Kasumi-1 (cell line): ENCODE data around the gene TP53AIP1.
"Not testable (repeated sequence)": the region's sequence is repeated elsewhere in the genome, so short reads cannot be mapped to it uniquely, and the experiment has no call there.

Source experiments
- DNase-seq, 2 experiments: peaks; one replicate each; lab custom pipeline; 2025; lab: John Stamatoyannopoulos, UW

TP53AIP1 gene

DNA sequence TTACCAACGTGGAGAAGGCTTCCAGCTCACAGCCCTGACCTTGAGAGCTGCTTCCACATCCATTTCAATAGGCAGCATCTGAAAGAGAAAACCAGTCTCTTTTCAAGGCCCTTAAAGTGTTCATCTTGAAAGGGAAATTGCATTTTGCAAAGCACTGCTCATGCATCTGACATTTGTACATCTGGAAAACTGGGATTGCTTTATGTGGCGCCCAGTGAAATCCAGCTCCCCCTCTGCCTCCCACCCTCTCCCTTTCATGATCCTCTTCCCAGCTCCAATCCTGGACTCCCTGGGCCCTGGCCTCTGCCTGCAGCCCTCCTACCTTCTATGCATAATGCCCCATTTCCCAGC lies 17.4 kb downstream of the TP53AIP1 start:
- DNase-seq = no peak

DNA sequence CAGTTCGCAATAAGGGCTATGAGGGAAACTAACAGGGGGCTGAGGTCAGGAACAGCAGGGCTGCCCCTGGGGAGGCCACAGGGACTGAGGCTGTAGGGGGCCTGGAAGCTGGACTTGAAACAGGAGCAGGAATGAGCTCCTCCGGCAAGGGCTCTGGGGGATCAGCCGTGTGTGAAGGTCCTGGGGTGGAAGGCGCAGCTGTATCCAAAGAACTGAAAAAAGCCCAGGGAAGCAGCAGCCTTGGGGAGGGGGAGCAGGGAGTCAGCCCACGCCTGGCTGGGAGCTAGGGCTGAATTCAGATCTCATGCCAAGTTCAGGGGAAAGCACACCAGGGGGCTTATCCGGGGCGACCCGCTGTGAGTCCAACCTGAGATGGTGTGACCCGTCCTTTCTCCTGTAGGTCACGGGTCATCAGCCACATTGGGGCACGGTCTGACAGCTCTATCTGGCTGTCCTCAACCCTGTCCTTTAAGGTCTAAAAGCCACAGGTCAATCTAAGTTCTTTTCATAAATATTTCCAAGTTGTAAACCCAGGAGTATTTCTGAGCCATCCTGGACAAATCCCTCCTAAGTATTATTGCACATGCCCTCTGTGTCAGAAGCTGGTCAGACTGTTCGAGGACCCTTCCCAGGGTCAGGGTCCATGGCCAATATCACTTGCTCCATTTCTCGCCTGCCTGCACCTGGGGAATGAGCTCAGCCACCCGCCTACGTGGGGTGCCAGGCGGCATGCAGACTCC lies 18.0 kb downstream of the TP53AIP1 start:
- no peak for DNase-seq

DNA sequence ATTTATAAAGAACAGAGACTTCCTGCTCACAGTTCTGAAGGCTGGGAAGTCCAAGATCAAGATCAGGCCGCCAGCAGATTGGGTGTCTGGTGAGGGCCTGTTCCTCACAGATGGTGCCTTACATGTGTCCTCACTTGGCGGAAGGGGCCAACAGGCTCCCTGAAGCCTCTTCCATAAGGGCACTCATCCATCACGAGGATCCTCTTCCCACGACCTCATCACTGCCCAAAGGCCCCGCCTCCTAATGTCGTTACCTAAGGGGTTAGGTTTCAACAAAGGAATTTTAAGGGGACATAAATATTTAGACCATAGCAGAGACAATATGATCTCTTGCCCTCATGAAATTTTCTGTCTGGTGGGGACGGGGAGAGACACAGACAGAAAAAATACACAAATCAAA lies 18.6 kb downstream of the TP53AIP1 start:
- DNase-seq = no peak

DNA sequence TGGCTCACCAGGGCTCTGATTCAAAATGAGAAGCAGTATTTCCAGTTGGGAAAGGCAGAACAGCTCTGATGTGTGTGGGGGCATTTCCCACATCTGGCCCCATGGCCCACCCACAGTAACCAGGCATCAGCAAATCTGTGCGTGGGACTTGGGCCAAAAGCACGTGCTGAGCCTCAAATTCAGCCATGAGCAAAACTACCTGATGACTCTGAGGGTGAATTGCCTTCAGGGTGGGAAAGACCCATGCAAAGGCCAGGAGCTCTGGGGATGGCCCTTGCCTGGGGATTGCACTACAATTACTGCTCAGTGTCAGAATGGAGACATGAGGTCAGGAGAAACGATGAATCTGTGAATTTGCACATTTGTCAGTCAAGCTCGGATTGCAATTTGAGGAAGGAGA lies 20.9 kb downstream of the TP53AIP1 start:
- no peak for DNase-seq

DNA sequence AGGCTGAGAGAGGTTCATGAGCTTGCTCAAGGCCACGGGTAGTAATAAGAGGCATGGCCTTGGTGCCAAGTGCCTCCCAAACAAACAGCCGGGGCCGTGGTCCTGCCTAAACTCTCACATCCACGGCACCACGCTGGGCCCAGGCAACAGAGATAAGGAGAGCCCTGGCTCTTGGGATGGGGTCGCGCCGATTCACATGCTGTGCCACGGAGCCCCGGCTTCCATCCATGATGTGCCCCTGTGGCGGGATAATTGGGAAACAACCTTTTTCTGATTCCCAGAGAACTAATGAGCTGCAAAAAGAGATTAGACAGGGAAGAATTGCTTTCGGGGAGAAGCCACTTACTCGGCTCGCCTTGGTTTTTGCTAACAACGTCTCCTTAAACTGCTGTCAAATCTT lies 22.0 kb downstream of the TP53AIP1 start:
- DNase-seq = no peak

DNA sequence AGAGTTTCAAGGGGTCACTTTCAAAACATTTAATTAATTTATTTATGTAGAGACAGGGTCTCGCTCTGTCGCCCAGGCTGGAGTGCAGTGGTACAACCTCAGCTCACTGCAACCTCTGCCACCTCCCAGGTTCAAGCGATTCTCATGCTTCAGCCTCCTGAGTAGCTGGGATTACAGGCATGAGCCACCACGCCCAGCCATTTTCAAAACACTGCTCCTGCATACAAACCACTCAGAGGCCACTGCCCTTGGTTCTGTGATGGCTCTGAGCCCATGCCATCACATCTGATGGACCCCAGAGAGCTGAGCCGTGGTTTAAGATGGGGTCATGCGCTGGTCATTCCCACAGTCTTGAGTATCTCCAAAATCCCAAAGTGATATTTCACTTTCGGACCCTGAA lies 23.0 kb downstream of the TP53AIP1 start:
- not testable (repeated sequence) for DNase-seq

DNA sequence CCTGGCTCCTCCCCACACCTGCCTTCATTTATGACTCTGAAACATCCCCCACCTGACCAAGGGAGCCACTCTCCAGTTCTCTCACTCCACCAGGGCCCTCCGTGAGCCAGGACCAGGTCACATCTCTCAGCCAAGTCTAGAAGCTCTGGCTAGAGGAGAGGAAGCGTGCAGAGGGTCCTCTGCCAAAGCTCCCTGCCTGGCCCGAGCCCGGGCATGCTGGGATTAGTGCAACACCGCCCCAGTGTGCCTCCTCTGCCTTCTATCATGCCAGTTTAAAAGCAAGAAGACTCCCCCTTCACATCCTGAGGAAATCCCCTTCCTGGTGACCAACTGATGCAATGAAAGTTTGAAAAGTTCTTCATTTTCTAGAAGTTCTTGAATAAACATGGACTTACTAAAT lies 23.5 kb downstream of the TP53AIP1 start:
- DNase-seq = no peak

DNA sequence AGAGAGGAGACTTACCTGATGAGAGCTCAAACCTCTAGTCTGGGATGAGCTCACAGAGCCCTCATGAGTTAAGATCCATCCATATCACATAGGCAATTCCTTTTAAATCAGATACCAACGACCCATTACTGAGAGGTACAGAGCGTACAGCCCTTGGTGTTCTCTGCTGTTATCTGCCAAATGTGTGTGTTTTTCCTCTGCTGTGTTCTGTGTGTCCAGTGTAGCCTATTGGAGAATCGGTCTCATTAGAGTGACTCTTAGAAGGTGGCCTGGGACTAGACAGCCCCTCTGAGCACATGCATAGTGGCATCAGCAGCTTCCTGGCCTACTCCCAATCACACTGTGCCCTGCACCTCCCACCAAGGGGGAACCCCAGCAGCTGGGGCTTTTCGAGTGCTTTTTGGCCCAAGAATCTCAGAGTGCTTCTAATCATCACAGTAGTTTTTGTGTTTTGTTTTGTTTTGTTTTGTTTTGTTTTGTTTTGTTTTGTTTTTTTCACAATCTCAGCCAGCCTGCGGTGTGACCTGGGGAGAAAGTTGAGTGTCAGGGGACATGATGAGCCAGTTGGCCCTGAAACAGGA lies 25.4 kb downstream of the TP53AIP1 start:
- no peak for DNase-seq

DNA sequence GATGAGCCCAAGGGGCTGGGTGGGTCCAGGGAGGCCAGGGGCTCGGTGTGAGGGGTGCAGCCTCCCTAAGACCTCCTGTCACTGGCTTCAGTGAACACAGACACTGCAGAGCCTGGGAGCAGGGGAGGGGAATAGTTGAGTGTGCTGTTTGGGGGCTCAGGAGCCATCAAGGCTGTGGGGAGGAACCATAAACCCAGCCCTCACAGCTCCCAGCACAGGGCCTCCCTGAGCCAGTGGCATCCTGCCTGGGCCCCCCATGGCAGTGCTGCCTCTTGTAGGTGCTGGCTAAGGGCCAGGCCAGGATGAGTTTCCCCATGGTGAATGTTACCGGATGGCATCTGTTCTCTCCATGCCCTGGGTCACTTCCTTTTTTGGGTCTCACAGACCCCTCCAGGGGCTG lies 26.0 kb downstream of the TP53AIP1 start:
- DNase-seq = no peak

DNA sequence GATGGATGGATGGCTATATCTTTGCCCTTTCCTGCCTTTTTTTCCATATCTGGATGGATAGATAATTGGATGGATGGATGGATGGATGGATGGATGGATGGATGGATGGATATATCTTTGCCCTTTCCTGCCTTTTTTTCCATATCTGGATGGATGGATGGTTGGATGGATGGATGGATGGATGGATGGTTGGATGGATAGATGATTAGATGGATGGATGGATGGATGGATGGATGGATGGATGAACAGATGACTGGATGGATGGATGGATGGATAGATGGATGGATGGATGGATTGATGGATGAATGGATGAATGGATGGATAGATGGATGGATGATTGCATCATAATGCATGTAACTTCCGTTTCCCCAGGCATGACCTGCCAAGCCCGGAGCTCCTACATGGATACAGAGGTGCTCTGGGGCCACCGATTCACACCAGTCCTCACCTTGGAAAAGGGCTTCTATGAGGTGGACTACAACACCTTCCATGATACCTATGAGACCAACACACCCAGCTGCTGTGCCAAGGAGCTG lies 26.6 kb downstream of the TP53AIP1 start:
- DNase-seq = no peak

DNA sequence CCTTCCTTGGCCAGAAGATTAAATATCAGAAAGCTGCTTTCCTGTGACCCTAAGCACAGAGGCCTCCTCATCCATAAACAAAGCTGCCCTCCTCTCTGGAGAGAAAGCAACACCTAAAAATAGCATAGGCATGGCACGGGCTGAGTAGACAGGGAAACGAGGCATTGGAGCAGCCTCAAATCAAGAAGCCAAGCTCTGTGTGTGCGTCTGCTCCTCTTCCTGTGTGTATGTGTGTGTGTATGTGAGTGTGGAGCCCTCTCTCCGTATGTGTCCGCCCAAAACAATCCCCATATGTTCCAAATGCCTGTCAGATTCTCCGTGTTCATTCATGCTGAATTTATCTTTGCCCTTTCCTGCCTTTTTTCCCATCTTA lies 27.5 kb downstream of the TP53AIP1 start:
- no peak for DNase-seq

DNA sequence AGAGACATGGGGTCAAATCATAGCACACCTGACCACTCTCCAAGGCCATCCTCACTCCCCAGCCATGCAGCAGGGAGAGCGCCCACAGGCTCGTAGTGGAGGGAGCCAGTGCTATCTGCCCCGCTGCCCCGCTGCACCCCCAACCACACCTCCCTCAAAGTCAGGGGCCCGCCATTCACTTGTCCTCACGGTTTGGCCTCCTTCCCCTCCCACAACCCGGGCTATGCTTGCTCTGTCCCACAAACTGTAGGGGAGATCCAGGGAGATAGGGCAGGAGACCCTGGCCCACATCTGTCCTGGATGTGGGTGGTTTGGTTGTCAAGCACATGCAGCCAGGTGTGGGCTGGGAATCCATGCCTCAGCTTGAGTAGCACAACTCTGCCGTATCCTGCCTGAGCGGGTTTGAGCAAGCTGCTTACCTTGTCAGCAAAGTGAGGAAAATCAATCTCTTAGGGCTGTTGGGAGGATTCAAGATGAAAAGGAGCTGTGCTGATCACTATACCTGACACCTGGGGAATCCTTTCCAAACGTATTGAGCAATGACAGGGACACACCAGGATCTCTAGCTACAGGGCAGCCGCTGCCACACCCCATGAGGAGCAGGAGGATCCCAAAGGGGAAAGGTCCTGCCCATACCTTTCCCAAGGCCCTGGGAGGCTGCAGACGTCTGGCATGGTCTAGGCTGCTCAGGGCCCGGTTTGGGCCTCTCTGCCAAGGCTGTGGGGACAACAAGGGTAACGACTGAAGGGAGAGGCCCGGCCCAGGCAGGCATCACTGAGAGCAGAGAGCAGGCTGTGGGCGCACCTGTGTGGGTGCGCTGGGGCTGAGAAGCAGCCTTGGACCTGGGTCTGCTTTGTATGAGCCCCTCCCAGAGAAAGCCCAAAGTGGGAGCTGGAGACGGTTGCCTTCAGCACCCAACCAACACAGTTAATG lies 28.2 kb downstream of the TP53AIP1 start:
- no peak for DNase-seq

DNA sequence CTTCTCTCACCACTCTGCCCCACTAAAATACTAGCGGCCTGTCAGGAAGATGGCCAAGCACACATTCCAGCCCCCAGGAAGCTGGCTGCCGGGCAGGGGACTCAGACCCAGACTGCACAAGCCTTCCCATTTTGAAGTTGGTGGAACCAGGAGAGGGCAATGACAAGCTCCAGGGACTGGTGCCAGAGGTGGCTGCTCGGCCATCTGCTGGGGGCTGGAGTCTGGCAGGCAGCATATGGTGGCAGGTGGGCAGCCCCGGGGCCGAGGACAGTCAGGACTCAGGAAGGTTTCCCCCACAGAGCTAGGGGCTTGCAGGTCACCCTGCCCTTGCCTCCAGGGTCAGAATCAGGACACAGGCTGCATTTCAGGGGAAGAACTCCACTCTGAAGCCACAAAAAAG lies 28.9 kb downstream of the TP53AIP1 start:
- no peak for DNase-seq

DNA sequence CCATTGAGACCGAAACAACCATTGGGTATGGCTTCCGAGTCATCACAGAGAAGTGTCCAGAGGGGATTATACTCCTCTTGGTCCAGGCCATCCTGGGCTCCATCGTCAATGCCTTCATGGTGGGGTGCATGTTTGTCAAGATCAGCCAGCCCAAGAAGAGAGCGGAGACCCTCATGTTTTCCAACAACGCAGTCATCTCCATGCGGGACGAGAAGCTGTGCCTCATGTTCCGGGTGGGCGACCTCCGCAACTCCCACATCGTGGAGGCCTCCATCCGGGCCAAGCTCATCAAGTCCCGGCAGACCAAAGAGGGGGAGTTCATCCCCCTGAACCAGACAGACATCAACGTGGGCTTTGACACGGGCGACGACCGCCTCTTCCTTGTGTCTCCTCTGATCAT lies 31.0 kb downstream of the TP53AIP1 start:
- no peak for DNase-seq

DNA sequence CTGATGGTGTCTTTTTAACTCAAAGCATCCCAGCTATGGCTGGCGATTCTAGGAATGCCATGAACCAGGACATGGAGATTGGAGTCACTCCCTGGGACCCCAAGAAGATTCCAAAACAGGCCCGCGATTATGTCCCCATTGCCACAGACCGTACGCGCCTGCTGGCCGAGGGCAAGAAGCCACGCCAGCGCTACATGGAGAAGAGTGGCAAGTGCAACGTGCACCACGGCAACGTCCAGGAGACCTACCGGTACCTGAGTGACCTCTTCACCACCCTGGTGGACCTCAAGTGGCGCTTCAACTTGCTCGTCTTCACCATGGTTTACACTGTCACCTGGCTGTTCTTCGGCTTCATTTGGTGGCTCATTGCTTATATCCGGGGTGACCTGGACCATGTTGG lies 31.4 kb downstream of the TP53AIP1 start:
- DNase-seq = no peak

DNA sequence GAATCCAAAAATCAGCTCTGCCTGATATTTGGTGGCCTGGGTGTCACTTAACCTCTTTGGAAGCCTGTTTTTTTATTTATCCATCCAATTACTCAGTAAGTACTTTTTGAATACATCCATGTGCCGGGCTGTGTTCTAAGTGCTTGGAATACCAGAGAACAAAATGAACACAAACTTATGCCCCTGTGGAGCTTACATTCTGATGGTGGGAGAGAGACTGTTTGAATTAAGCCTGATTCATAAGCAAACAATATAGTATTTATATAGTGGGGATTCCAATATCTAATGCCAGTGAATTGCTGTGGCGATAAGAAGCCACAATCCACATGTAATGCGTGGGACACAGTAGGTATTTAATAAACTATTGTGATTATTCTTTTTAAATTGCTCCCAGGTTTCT lies 32.1 kb downstream of the TP53AIP1 start:
- no peak for DNase-seq

DNA sequence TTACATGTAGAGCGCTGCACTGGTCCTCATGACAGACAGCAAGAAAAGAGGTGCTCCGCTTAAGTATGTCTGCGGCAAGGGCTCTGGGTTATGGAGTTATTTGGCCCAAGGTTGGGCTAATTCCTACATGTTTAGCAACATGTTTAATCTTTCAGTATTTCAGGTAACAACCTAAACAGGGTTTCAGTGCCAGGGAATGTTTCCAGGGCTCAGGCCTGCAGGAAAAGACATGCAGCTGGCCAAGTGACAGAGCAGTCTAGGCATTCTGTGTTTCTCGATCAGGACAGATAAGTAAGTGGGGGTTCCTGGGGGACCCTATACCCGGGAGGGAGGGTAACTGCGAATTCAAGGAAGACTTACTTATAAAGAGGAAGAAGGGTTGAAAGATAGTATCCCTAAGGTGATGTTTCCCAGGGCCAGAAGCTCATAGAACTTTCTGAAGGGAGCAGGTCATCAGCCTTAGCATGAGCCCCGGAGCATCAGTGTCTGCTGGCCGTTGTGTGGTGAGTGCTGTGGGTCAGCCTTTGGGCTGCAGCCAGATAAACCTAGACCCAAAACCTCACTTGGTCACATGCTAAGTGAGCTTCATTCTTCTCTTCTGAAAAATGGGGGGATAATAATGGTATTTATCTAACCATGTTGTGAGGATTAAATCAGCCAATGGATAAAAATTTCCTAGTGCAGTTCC lies 33.1 kb downstream of the TP53AIP1 start:
- no peak for DNase-seq

DNA sequence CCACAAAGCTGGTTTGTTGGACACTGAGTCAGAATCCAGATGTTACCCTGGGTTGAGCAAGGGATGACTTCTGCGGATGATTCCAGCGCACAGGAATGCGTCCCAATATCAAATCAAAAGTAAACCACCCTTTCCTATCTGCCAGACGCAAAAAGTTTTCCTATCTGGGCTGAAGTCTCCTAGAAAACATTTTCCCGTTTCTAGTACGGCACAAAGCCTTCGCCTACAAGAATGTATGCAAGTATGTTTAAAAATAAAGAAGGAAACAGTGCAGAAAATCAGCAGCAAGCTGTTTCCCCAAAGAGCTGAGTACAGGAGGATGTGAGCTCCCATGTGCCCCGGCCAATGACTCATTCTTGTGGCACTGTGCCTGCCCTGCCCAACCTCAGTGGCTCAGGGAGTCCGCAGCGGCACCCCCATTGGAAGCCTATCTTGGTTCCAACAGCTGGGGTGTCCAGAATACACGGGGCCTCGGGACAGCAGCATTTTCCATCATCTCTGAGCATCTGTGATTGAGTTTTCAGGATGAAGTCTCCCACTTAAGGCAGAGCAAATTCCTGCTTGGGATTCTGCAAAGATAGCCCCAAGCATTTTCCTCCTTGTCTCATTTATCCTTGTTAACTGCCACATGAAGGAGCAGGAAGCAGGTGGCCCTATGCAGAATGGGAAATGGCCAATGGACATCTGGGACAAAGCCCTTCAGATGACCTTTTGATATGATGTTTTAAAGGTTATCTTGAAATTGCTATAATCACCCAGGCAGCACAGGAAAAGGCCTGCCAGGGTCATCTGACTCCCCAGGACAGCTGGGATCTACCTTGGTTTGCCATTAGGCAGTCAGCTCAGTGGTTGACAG lies 34.1 kb downstream of the TP53AIP1 start:
- peak; percentile 91 to 93 for DNase-seq

DNA sequence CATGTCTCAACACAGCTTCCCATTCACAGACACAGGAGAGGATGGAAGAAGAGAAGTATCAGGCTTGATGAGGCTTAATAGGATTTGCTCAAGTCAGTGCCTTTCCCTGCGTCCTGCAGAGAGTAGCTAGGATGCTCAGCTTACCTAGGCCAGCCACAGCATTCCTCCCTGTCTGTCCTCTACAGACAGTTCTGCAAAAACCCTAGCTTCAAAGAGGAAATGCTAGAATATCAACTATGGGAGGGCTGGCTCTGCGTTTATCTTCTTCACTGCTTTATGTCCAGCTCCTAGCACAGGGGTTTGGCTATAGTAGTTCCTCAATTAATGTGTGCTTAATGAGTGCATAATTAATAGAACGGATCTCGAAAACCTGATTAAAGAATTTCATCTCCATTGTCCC lies 35.1 kb downstream of the TP53AIP1 start:
- peak in 1 of 2 experiments; percentile 24 for DNase-seq

DNA sequence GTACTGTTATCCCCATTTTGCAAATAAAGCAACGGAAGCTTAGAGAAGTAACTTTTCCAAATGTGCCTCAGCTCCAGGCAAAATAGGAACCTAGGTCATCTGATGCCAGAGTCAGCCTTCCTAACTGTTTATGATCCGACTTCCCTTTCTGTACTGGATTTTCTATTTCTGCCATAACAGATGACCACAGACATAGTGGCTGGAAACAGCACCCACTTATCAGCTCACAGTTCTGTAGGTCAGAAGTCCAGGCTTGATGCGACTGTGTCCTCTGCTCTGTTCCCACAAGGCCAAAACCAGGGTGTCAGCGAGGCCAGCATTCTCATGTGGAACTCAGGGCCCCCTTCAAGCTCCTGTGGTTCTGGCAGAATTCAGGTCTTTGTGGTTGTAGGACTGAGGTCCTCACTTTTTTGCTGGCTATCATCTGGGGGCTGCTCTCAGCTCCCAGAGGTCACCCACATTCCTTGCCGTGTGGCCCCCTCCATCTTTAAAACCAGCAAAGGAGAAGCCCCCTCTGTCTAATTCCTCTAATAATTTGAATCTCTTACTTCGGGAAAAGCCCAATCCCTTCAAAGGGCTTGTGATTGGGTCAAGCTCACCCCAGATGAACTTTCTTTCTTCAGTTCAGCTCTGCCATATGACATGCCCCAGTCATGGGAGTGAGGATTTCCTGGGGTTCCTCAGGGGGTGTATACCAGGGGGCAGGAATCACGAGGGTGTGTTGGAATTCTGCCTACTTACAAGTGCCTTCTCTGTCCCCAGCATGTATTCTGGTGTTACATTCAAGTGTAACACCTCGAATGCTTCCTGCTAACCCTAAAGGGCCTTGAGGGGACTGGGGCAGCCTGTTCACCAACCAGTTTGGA lies 36.3 kb downstream of the TP53AIP1 start:
- no peak for DNase-seq
